H1 (cell line): ENCODE measurements around the gene NRXN3. TPM values are rescaled to one million over a fixed set of nuclear protein-coding genes. Genes with fewer than 3 reads are reported as not detected.

Source experiments
- CTCF ChIA-PET: fragments of 300-600 bp; sonication (Branson Sonifier 250); formaldehyde crosslinking; loops from one replicate; lab custom pipeline; 2021; ENCODE audit not compliant: partially characterized antibody; lab: Charles Lee
- POLR2A ChIA-PET: fragments of 300-600 bp; sonication (Branson Sonifier 250); formaldehyde crosslinking; loops from one replicate; lab custom pipeline; 2021; ENCODE audit warnings: inconsistent platforms; ENCODE audit not compliant: partially characterized antibody; lab: Charles Lee
- DNase-seq, 2 experiments: peaks; one replicate each; pipeline versions ENCODE4 v3.0.0 to v3.0.0-alpha.2; 2010 to 2022; ENCODE audit warnings: low spot score in 2 of 2, low read depth in 1 of 2, mixed read lengths in 1 of 2
- FAIRE-seq: peaks from 2 replicates; lab custom pipeline; 2011; peaks lifted over from hg19 to GRCh38; lab: Jason Lieb, UNC
- H2AFZ ChIP-seq: 2 replicates; pipeline ENCODE4 v1.8.1; 2012; ENCODE audit warnings: low read length, inconsistent platforms
- H2AK5ac ChIP-seq: 2 replicates; pipeline ENCODE4 v1.6.1; 2013; ENCODE audit warnings: low read depth, low read length
- H2BK120ac ChIP-seq: replicated peaks from 2 replicates; pipeline ENCODE3; 2013; ENCODE audit warnings: low read depth, low read length, inconsistent platforms
- H2BK12ac ChIP-seq: 2 replicates; pipeline ENCODE4 v1.6.1; 2013; ENCODE audit warnings: low read depth, low read length
- H2BK15ac ChIP-seq: 2 replicates; pipeline ENCODE4 v1.6.1; 2013; ENCODE audit warnings: low read length
- H2BK20ac ChIP-seq: 2 replicates; pipeline ENCODE4 v1.6.1; 2013; ENCODE audit warnings: low read length
- H2BK5ac ChIP-seq: 2 replicates; pipeline ENCODE4 v1.6.1; 2013; ENCODE audit warnings: low read depth, low read length
- H3K14ac ChIP-seq: 2 replicates; pipeline ENCODE4 v1.6.1; 2013; ENCODE audit warnings: inconsistent platforms; ENCODE audit not compliant: insufficient read length
- H3K18ac ChIP-seq: 2 replicates; pipeline ENCODE4 v1.6.1; 2013; ENCODE audit warnings: low read length; ENCODE audit errors: extremely low read depth
- H3K23ac ChIP-seq: 2 replicates; pipeline ENCODE4 v1.6.1; 2013; ENCODE audit warnings: inconsistent platforms; ENCODE audit not compliant: insufficient read length
- H3K23me2 ChIP-seq: 2 replicates; pipeline ENCODE4 v1.6.1; 2013; ENCODE audit warnings: low read depth, low read length
- H3K27ac ChIP-seq: 2 replicates; pipeline ENCODE4 v1.6.1; 2011; ENCODE audit warnings: low read depth, low read length, inconsistent platforms
- H3K27me3 ChIP-seq, 4 experiments: replicated peaks in 1 of 4; 1 replicate in 1 of 4; 2 replicates in 3 of 4; pipeline versions ENCODE4 v1.6.1 to v1.8.1; 2011 to 2013; ENCODE audit warnings: low read length in 3 of 4, mild to moderate bottlenecking in 3 of 4, inconsistent platforms in 2 of 4, mixed read lengths in 2 of 4, moderate library complexity in 1 of 4; ENCODE audit not compliant: control insufficient read depth in 3 of 4, insufficient read depth in 3 of 4; ENCODE audit errors: extremely low read depth in 1 of 4
- H3K36me3 ChIP-seq, 4 experiments: 2 replicates each; pipeline versions ENCODE4 v1.6.1 to v1.8.1; 2011 to 2013; ENCODE audit warnings: mild to moderate bottlenecking in 4 of 4, low read length in 3 of 4, moderate library complexity in 2 of 4, control low read depth in 1 of 4, inconsistent platforms in 1 of 4; ENCODE audit not compliant: insufficient read depth in 4 of 4, control insufficient read depth in 2 of 4
- H3K4ac ChIP-seq: replicated peaks from 2 replicates; pipeline ENCODE3; 2013; ENCODE audit warnings: low read length, low read depth, mixed read lengths, inconsistent platforms; ENCODE audit not compliant: insufficient read length
- H3K4me1 ChIP-seq, 4 experiments: replicated peaks in 1 of 4; 1 replicate in 1 of 4; 2 replicates in 3 of 4; pipeline versions ENCODE4 v1.6.1 to v1.8.1; 2011 to 2013; ENCODE audit warnings: low read length in 3 of 4, inconsistent platforms in 2 of 4, mixed read lengths in 1 of 4; ENCODE audit not compliant: insufficient read depth in 4 of 4, control insufficient read depth in 3 of 4
- H3K4me2 ChIP-seq, 2 experiments: 2 replicates each; pipeline versions ENCODE4 v1.6.1 to v1.8.1; 2011 to 2013; ENCODE audit warnings: low read depth in 2 of 2, low read length in 2 of 2, control low read depth in 1 of 2, inconsistent platforms in 1 of 2, mild to moderate bottlenecking in 1 of 2; ENCODE audit not compliant: insufficient read depth in 1 of 2
- H3K4me3 ChIP-seq, 4 experiments: fragments of 200-600, 300-600 bp in 1 of 4; sonication (generic), shearing (Covaris generic), sonication (Bioruptor Twin) in 1 of 4; 2 replicates each; pipeline versions ENCODE4 v1.5.1 to v1.8.1; 2011 to 2016; ENCODE audit warnings: low read length in 4 of 4, low read depth in 3 of 4, control low read depth in 2 of 4, inconsistent platforms in 2 of 4, mild to moderate bottlenecking in 2 of 4, mixed read lengths in 1 of 4, moderate library complexity in 1 of 4; ENCODE audit not compliant: insufficient read depth in 2 of 4; ENCODE audit errors: extremely low read depth in 1 of 4
- H3K56ac ChIP-seq: replicated peaks from 2 replicates; pipeline ENCODE3; 2013; ENCODE audit warnings: low read depth, mild to moderate bottlenecking, mixed read lengths, low read length, inconsistent platforms; ENCODE audit not compliant: insufficient read length
- H3K79me1 ChIP-seq: 2 replicates; pipeline ENCODE4 v1.6.1; 2013; ENCODE audit warnings: low read depth, low read length, control low read depth
- H3K79me2 ChIP-seq, 2 experiments: 2 replicates each; pipeline versions ENCODE4 v1.6.1 to v1.8.1; 2012 to 2013; ENCODE audit warnings: low read length in 2 of 2, mild to moderate bottlenecking in 2 of 2, inconsistent platforms in 1 of 2; ENCODE audit not compliant: insufficient read depth in 2 of 2, control insufficient read depth in 1 of 2
- H3K9ac ChIP-seq, 4 experiments: replicated peaks in 1 of 4; 1 replicate in 1 of 4; 2 replicates in 3 of 4; pipeline versions ENCODE4 v1.6.1 to v1.8.1; 2011 to 2013; ENCODE audit warnings: low read depth in 3 of 4, low read length in 3 of 4, control low read depth in 2 of 4, mild to moderate bottlenecking in 2 of 4, moderate library complexity in 2 of 4, inconsistent platforms in 1 of 4; ENCODE audit errors: extremely low read depth in 1 of 4
- H3K9me3 ChIP-seq, 2 experiments: 2 replicates each; pipeline versions ENCODE4 v1.6.1 to v1.8.1; 2012 to 2013; ENCODE audit warnings: mild to moderate bottlenecking in 2 of 2, moderate library complexity in 2 of 2, control low read depth in 1 of 2, inconsistent platforms in 1 of 2, low read depth in 1 of 2, low read length in 1 of 2, mixed read lengths in 1 of 2; ENCODE audit not compliant: insufficient read depth in 2 of 2
- H4K20me1 ChIP-seq, 2 experiments: replicated peaks in 1 of 2; 2 replicates each; pipeline versions ENCODE3 to v1.8.1; 2011 to 2013; ENCODE audit warnings: inconsistent platforms in 2 of 2, low read length in 2 of 2, mild to moderate bottlenecking in 1 of 2; ENCODE audit not compliant: insufficient read depth in 2 of 2, control insufficient read depth in 1 of 2
- H4K5ac ChIP-seq: 2 replicates; pipeline ENCODE4 v1.6.1; 2013; ENCODE audit warnings: low read length, low read depth, mixed read lengths, inconsistent platforms; ENCODE audit not compliant: insufficient read length
- H4K8ac ChIP-seq: 2 replicates; pipeline ENCODE4 v1.8.0; 2013; ENCODE audit warnings: mild to moderate bottlenecking, moderate library complexity, low read length, inconsistent platforms; ENCODE audit not compliant: insufficient read depth; ENCODE audit errors: extremely low read depth
- H4K91ac ChIP-seq: replicated peaks from 2 replicates; pipeline ENCODE3; 2013; ENCODE audit warnings: low read length, mixed read lengths, inconsistent platforms; ENCODE audit not compliant: insufficient read length
- ATF3 ChIP-seq: IDR thresholded peaks from 2 replicates; pipeline ENCODE4 v1.6.1; 2011; ENCODE audit warnings: low read depth, mild to moderate bottlenecking, low read length; ENCODE audit not compliant: insufficient read depth
- BACH1 ChIP-seq: IDR thresholded peaks from 2 replicates; pipeline ENCODE4 v1.6.1; 2012; ENCODE audit warnings: low read length, improper control_type of control experiment
- KDM4A ChIP-seq: IDR thresholded peaks from one replicate; pipeline ENCODE4 v1.7.1; 2012; ENCODE audit warnings: low read depth, mild to moderate bottlenecking, moderate library complexity, low read length, inconsistent platforms; ENCODE audit not compliant: severe bottlenecking
- MAX ChIP-seq: IDR thresholded peaks from 2 replicates; pipeline ENCODE4 v1.6.1; 2012; ENCODE audit warnings: inconsistent platforms
- RNF2 ChIP-seq: fragments of 200-900, 300-1000 bp; sonication (generic); IDR thresholded peaks from 2 replicates; pipeline ENCODE4 v1.7.1; 2016; ENCODE audit warnings: borderline replicate concordance, low read depth, mild to moderate bottlenecking, antibody characterized with exemption, low read length; ENCODE audit not compliant: poor library complexity, severe bottlenecking; ENCODE audit errors: missing control alignments
- SIRT6 ChIP-seq: IDR thresholded peaks from one replicate; pipeline ENCODE4 v1.7.1; 2012; ENCODE audit warnings: low read length, inconsistent platforms
- SP4 ChIP-seq: IDR thresholded peaks from 2 replicates; pipeline ENCODE4 v1.6.1; 2012; ENCODE audit warnings: low read length, inconsistent platforms
- ZNF274 ChIP-seq: IDR thresholded peaks from 2 replicates; pipeline ENCODE4 v1.7.0; 2012; ENCODE audit warnings: low read length, borderline replicate concordance; ENCODE audit errors: extremely low read depth
- WGBS, 2 experiments: shearing (Covaris generic) in 1 of 2; methylation state at CpG; one replicate each; pipeline versions ENCODE4 v1.1.6 to v1.1.7; 2013 to 2015; ENCODE audit warnings: low lambda C conversion rate in 2 of 2, mixed read lengths in 2 of 2, inconsistent platforms in 1 of 2, low coverage in 1 of 2, missing lambda C conversion rate in 1 of 2; ENCODE audit not compliant: insufficient replicate concordance in 2 of 2, insufficient coverage in 1 of 2, insufficient read length in 1 of 2; ENCODE audit errors: extremely low coverage in 1 of 2, missing lambda C conversion rate in 1 of 2; 5-methylcytosine and 5-hydroxymethylcytosine counted together
- polyA plus RNA-seq, 7 experiments: library from polyadenylated mRNA; depleted of rRNA in 3 of 7; stranded (reverse) in 5 of 7; unstranded in 2 of 7; fragments of >200 nt in 5 of 7; fragments of 200-250 nt in 2 of 7; gene quantifications; 1 replicate in 5 of 7; 2 replicates in 1 of 7; 4 replicates in 1 of 7; pipeline versions ENCODE4 v1.2.1 to v1.2.3, GENCODE V29; 2011 to 2013; ENCODE audit warnings: missing spikeins in 2 of 7, mixed read lengths in 2 of 7
- total RNA-seq: library from RNA; stranded (reverse); fragmentation: NEBNext Ultra II Directional; extraction: Animal tissue kit (Norgen Biotek cat#: 25700); gene quantifications from 2 replicates; pipeline ENCODE4 v1.2.1, GENCODE V29; 2021

The NRXN3 gene
- total and polyA plus RNA-seq, 2 of the 8 experiments (the other 6 are each of a cell fraction or from before 2014, with no cell fraction given) = 2.6 to 4.1 TPM

- CTCF ChIA-PET = no interaction called here
- Histone ChIP-seq H3K4me2 (no peak overlapping the region), H2AK5ac (no peak overlapping the region), H3K79me1 (no peaks in the 10 kb centered on the region), H3K56ac (no peak overlapping the region), H3K9me3 (no peaks in the 10 kb centered on the region), H3K79me2 (no peaks in the 10 kb centered on the region), H4K8ac (no peak overlapping the region), H3K27me3 (no peaks in the 10 kb centered on the region), H2BK12ac (no peak overlapping the region), H3K23me2 (no peaks in the 10 kb centered on the region), H3K14ac (no peak overlapping the region), H2BK20ac (no peak overlapping the region), H3K4ac (no peak overlapping the region), H4K91ac (no peak overlapping the region), H3K36me3 (no peaks in the 10 kb centered on the region), H3K4me3 (no peak overlapping the region), H2BK120ac (no peak overlapping the region), H4K20me1 (no peaks in the 10 kb centered on the region), H4K5ac (no peak overlapping the region), H3K18ac (no peak overlapping the region), H3K23ac (no peak overlapping the region), H3K9ac (no peak overlapping the region), H3K27ac (no peak overlapping the region), H2BK15ac (no peak overlapping the region), H3K4me1 (no peaks in the 10 kb centered on the region), H2AFZ (no peak overlapping the region)
- POLR2A ChIA-PET = no interaction called here
- no peak for FAIRE-seq
- 83% methylated on average over 4 of the region's 4 CpGs; no CpG with 5 or more reads in 1 of the 2 experiments for WGBS, 2 experiments
- no peak for TF ChIP-seq RNF2
- TF ChIP-seq SIRT6 = no peak
- no peak for TF ChIP-seq ZNF274
- no peak for TF ChIP-seq ATF3
- TF ChIP-seq KDM4A = no peak
- no peak for TF ChIP-seq BACH1
- no peak for TF ChIP-seq SP4
- TF ChIP-seq MAX = no peak
- TF ChIP-seq, all 59 proteins: peak for 0
- no peak for DNase-seq
- no peak overlapping the region for H2BK5ac ChIP-seq
These were observed 33.5 kb upstream of the NRXN3 start for GRCh38 chr14:78136695-78137094.
